LNCAP (cell line): ENCODE data around the gene CMC1.

Experiments used
- TF ChIP-seq, protein P1 (sequence below): fragments of 450-650 bp; IDR thresholded peaks from 2 replicates; pipeline ENCODE4 v1.5.1; 2017; ENCODE audit warnings: mild to moderate bottlenecking

Gene CMC1

DNA sequence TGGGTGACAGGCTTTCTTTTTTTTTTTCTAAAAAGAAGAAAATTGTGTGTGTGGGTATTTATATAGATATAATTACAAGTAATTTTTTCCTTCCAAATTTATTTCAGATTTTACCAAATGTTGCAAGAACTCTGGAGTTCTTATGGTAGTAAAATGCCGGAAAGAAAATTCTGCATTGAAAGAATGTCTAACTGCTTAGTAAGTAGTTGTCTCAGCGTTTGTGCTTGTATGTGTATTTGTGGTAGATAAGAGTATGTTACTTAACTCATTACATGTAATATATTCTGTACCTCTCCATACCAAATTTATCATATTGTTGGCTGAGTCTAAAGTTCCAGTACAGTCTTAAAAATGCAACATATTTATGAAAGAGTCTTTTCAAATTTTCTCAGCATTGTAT lies 74.8 kb downstream of the CMC1 start:
- TF ChIP-seq, protein P1, sequence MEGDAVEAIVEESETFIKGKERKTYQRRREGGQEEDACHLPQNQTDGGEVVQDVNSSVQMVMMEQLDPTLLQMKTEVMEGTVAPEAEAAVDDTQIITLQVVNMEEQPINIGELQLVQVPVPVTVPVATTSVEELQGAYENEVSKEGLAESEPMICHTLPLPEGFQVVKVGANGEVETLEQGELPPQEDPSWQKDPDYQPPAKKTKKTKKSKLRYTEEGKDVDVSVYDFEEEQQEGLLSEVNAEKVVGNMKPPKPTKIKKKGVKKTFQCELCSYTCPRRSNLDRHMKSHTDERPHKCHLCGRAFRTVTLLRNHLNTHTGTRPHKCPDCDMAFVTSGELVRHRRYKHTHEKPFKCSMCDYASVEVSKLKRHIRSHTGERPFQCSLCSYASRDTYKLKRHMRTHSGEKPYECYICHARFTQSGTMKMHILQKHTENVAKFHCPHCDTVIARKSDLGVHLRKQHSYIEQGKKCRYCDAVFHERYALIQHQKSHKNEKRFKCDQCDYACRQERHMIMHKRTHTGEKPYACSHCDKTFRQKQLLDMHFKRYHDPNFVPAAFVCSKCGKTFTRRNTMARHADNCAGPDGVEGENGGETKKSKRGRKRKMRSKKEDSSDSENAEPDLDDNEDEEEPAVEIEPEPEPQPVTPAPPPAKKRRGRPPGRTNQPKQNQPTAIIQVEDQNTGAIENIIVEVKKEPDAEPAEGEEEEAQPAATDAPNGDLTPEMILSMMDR, result no peak

DNA sequence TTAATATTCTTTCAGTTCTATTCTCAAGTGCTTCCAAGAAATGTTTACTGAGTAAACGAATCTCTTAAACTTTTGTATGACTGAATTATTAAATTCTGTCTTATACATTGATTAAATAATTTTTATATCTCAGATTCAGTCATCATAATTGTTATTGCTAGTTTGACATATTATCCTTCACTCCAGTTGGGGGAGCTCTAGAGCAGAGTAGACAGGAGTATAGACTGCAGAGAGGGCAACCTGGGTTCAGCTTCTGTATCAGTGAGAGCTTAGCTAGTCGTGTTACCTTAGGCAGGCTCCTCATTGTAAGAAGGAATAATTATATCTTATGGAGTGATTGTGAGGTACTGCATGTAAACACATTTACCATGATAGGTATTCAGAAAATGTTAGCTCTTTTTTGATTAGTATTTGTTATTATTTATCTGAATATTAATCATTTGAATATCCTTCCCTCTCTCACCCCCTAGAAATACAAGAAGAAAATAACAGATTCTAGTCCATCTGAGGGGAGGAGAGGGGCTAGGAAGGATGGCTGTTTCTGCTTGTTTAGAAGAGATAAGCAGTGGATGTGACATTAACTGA lies 76.1 kb downstream of the CMC1 start:
- TF ChIP-seq, protein P1, result peak; percentile 74

DNA sequence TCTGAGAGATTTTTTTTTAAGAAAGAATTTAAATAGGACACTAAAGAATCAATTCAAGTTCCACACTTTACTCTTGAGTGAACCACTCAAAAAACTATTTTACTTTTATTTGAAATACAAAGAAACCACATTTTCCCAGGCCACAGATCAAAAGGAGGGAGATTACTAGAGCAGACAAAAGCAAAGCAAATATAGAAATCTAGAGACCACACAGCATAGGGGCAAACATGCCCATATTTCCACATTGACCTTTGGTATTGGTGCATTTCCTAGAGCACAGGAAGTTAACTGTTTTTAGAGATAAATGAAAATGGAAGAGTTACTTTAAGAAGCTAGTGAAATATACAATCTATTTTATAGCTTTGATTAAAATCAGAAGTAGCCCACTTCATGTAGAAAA lies 79.6 kb downstream of the CMC1 start:
- TF ChIP-seq, protein P1, result no peak

DNA sequence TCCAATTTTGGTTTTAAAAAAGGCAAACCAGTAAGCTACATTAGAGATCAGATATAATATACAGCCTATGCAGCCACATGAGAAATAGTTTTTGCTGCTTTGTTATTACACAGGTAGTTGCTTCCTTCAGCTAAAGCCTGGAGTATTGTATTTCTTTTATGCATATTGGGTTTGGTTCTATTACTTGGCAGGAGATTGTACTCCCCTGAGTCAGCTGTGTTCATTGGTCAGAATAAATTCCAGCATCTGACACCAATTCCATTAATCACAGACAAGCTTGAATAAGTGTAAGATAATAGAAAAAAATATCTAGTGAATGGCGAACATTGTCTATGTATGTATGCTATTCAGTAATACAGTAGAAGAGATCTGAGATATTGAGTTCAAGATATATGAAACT lies 81.0 kb downstream of the CMC1 start:
- TF ChIP-seq, protein P1, result no peak

DNA sequence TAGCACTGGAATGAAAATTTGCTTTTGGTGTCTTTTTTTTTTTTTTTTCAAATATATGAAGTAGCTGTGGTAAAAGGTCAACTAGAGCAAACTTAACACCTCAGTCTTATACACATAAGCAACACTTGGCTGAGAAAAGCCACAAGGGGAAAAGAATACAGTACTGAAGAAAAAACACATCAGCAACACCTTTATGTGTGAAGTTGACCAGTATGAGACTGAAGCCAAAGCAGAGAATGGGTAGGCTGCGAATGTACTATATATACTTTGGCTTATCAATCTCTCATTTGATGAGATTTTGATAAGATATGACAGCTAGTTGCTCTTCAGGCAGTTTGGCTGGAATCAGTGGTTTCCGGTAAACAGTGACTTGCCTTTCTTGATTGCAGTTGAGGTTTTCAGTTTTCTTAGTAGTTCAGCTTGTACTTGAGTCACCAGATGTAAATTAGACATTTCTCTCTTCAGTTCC lies 85.1 kb downstream of the CMC1 start:
- TF ChIP-seq, protein P1, result no peak

DNA sequence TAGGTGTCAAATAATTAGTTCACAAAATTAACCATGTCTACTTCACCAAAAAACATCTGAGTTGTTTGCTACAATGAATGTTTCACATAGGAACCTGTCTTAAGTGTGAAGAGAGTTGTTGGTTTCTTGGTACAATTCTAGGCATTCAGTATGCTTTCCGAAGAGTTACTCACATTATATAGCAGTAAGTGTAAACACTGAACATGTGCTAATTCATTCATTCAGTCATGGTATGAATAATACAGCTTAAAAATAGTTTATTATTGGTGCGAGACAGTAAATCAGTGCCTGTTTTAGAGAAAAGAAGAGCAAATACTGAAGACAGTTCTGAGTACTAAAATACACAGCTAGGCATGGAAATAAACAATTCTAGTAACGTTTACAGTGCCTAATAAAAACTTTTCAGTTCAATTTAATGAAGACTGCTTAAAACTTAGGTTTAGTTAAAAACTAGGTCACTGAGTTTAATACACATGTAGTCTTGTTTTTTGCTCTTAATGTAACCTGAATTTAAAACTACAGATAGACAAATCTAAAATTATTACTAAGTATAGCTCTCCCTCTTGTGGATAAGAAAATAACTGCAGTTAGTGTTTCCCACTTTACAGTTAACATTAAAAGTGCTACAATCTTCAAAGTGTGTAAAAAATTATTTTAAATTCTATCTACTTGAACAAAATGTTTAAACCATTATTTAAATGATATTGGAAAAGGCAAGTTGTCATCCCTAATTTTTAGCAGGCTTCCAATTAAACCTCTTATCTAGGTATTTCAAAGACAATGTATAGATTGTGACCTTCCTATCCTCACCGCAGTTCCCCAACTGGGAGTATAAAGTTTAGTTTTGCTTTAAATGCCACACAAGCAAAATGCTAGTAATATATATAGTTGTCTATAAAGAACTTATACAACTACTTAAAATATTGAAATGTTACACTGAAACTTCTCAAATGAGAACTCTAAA lies 87.1 kb downstream of the CMC1 start:
- TF ChIP-seq, protein P1, result peak; percentile 72

DNA sequence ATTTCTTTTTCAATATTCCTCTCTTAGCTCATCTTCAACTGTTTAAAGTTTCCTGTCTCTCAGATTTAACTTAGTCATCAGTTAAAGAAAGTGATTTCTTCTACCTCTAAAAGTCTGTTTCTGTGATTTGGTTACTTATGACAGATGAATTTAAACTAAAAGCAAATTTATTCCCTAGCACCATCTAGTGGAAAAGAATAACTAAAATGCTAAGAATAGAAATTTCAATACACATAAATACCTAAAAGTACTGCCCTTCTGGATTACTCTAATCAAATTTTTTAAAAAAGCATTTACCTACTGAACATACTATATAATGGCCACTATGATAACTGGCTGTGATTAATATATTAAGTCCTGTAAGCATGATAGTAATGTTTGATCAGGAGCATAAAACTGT lies 93.1 kb downstream of the CMC1 start:
- TF ChIP-seq, protein P1, result peak; percentile 40; the same call in 1 of the 2 replicates
